ENCODE measurements around the gene GAMT.

The GAMT gene

DNA sequence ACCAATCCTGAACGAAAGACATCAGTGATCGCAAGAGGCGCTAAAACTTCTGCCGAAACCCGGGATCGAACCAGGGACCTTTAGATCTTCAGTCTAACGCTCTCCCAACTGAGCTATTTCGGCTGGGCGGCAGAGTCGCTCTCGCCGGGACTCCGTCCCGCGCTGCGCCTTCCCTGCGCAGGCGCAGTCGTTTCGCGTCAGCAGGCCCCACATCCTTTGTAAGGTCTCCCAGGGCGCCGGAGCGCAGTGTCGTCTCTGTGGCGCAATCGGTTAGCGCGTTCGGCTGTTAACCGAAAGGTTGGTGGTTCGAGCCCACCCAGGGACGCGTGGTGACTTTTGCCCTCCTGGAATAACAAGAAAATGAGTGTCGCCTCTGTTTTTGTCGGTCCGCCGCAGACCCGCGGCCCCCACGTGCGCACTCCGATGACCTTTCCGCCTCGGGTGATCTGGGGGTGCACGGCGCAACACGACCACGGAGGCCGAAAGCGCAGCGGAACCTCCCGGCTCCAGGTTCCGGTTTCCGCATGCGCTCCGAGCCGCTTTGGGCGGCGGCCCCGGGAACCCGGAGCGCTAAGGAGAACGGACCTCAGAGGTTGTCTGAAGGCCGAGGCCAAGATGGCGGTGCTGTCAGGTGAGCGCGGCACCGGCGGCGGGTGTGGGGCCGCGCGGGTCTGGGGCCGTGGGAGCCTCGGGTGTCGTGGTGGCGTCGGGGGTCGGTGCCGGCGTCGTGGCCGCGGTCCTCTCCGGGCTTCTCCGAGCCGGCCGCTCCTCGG is 17.8 kb downstream of the GAMT start, which contains the start of gene NDUFS7:
Gene NDUFS7 (plus strand): TSS at position 596 of the 773 bp plus-strand sequence. CDS start 20 bp downstream, at position 616.
- peak; percentile 68 for DNase-seq

- no peak for DNase-seq
Measured at GRCh38 chr19:1383017-1383311, 18.4 kb downstream of the GAMT start.

GRCh38 chr19:1382250-1382649 is 19.1 kb downstream of the GAMT start:
- DNase-seq, result no peak

- DNase-seq, result no peak
Measured at GRCh38 chr19:1379961-1380489, 21.3 kb downstream of the GAMT start.

GRCh38 chr19:1379126-1379905 is 22.0 kb downstream of the GAMT start:
- DNase-seq, result no peak

GRCh38 chr19:1377965-1378785 is 23.2 kb downstream of the GAMT start:
- DNase-seq, result no peak

GRCh38 chr19:1377176-1377964 is 24.0 kb downstream of the GAMT start:
- no peak for DNase-seq

GRCh38 chr19:1376415-1376805 is 24.9 kb downstream of the GAMT start:
- no peak for DNase-seq

DNA sequence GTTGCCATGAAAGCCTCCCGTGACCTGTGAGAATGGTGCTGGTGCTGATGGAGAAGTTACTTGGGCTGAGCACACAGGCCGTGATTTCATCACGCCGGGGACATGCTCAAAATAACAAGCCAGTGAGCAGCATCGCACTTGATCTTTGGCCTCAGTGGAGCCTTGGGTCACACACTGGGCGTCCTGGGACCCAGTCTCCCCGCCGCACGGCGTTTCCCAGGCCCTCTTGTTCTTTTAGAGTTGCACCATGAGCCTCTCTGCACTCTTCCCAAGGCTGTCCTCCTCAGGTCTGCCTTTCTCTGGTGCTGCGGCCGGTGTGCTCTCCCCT is 27.1 kb downstream of the GAMT start:
- DNase-seq, result no peak

DNA sequence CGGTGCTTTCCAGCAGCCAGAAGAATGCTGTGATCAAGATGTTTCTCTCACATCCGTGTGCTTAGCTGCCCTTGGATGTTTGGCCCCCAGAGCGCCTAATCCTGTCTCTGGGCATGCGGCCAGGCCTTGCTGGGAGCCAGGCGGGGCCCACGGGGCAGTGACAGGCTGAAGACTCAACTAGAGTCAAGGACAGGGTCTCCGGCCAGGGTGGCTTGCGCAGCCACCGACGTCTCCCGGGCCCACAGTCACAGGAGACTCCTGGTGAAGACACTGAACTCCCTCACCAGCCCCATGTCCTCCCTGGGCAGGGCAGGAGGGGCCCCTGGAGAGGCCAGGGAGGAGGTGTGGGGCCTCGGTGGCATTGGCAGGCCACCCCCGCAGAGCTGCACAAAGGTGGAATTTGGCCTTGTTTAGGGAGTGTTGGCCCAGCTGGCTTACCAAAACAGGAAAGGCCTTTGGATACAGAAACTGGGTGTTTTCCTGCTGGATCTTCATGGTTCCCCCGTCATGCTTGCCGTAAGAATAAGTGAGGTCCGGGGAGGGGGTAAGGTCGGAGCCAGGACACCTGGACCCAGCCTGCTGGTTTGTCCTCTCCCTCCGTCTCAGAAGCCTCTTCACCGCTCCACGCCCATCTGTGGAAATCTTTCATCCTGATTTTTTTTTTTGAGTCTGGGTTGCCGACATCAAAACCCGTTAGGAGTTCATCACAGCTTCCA is 27.6 kb downstream of the GAMT start:
- no peak for DNase-seq

DNA sequence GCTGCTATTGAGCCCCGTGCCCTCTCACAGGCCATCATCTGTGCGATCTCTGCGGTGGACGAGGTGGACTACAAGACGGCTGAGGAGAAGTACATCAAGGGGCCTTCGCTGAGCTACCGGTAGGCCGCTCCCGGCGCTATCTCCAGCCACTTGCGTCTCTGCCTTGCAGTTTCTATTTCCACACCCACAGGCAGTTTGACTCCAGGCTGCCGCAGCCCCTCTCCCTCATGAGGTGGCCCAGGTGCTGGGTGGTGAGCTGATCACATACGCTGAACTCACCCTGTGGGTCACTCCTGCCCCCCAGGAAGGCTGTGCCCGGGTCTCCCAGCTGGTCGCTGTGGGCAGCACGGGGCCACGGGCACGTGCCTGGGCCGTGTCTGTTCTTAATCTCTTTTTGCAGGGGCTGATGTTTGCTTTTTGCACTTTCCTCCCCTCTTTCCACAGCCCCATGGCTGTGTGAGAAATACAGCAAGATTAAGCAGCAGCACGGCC is 28.3 kb downstream of the GAMT start:
- no peak for DNase-seq

- DNase-seq, result peak; percentile 33
Measured at GRCh38 chr19:1370579-1371361, 30.6 kb downstream of the GAMT start.

DNA sequence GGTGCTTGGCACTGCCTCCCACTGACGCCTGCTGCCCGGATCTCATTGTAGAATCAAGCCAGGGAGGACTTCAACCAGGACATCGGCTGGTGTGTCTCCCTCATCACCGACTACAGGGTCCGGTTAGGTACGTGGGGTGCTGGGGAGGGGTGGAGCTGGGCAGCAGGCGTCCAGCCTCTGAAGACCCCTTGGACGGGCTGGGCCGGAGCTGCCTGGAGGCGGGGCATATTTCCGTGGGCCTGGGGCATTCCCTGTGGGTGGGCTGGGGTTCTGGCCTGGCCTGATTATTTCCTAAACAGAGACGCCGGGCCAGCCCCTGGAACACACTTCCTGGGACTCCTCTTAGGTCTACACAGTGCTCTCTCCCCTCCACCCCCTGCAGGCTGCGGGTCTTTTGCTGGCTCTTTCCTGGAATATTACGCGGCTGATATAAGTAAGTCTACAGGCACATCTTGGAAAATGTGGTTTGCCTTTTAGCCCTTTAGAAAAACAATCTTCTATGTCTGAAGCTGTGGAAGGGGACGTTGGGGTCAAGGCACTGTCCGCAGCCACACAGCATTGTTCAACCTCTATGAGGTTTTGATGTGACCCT is 32.0 kb downstream of the GAMT start:
- DNase-seq, result no peak

GRCh38 chr19:1366899-1367870 is 34.2 kb downstream of the GAMT start:
- no peak for DNase-seq

DNA sequence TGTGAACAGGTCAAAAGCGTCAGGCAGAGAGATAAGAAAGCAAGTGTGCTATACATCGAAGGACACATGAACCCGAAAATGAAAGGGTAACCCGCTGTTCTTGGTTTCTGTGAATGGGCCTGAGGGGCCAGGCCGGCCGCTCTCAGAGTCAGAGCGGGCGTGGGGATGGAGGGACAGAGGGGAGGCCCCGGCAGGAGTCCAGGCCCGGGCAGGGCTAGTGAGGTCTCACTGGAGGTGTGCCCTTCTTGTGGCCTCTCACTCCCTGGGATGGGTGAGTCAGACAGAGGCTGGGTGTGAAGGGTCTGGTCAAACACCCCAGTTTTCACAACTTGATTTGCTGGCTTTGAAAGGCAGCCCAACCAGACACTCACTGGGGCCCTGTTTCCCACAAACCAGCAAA is 35.0 kb downstream of the GAMT start:
- no peak for DNase-seq

DNA sequence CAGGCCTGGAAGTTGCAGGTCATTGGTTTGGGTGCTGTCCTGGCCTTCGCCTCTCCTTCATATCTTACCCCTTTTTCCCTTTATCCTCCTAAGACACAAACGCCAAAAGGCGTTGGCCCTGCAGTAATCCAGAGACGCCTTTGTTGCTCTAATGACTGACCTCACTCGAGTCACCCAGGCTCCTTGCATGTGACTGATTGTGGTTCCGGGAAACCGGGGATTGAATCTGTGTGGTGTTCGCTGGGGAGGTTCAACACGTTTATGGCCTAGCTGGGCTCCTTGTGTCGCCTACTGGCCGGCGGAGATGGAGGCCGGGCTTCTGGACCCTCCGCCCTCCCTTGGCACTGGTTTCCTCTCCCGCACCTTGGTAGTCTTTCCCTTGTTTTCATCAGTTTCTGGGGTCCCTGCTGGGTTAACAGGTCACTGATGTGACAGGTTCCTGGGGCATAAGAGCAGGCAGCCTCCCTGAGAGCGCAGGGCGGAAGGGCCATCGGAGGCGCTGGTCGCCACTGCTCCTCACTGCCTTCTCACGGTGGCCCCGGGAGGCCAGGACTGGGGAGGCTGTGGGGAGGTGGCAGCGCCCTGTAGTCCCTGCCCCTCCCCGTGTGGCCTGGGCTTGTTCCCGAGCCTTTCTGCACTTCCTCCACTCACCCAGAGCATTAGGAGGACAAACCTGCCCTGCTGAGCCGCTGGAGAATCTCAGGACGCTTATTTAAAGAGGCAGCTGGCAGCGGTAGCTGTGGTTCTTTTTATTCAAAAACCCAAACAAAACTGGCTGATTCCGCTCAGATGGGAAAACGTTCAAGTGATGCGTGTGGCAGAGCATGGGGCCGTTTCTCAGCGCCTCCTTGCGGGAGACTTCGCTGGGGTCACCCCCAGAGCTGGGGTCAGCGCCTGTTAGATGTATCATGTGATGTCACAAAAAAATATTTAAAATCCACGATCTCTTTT is 35.7 kb downstream of the GAMT start:
- DNase-seq, result no peak

DNA sequence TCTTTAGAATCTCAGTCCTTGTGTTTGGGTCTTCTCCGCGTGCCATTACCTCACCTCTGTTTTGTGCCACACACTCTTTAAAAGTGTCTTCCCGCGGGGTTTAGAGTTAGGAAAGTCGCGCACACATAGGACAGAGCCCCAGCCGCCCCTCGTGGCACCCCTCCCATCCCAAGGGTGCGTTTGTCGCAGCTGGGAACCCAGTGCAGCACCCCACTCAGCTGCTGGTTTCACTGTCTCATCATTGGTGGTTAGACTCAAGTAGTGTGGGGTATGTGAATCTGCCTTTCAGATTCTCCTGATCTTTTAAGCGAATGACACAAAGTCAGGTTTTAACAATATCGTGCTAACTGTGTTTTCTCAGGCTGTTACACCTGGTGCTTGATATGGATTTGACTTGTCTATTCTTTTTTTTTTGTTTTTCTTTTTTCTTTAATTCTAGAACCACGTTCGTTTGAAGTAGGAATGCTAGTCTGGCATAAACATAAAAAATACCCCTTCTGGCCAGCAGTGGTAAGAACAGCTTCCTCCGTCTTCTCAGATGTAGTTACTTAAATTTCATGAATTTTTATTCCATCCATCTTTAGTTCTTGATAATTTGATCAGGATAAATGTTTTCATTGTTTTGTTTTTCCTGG is 37.2 kb downstream of the GAMT start:
- DNase-seq, result no peak

GRCh38 chr19:1363599-1363998 is 37.7 kb downstream of the GAMT start:
- DNase-seq, result no peak

Data from NCI-H510A treated with DMSO at 0.1 percent for 48 hours (cell line).